Glomerular visceral epithelial cell (primary cell): ENCODE results near the gene AQP7.
A peak's percentile ranks its signal among the peaks of the same experiment; 100 is the strongest.
"Not testable (repeated sequence)": the region's sequence is repeated elsewhere in the genome, so short reads cannot be mapped to it uniquely, and the experiment has no call there.

Experiments
- DNase-seq: peaks from one replicate; pipeline ENCODE4 v3.0.0-alpha.2; 2016; ENCODE audit errors: extremely low spot score

The AQP7 gene

DNA sequence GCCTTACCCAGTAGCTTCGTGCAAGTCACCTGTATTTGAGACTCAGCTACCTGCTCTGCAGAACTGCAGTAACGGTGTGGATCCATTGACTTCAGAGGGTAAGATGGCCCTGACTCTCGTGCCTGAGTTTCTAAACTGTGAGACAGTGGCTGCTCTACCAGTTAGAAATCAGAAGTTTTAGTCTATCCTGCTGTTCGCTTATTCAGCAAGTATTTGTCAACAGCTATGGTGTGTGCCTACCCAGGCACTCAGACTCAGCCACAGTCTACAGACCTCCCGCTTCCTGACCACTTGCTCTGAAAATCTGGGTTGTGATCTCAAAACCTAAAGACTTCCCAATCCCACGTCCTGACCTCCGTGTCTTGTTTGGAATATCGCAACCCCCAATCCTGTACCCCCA lies 31.5 kb upstream of the AQP7 start:
- DNase-seq, result no peak

- no peak for DNase-seq
Measured at GRCh38 chr9:33431420-33431819, 29.1 kb upstream of the AQP7 start.

- no peak for DNase-seq
Measured at GRCh38 chr9:33430942-33431341, 28.6 kb upstream of the AQP7 start.

DNA sequence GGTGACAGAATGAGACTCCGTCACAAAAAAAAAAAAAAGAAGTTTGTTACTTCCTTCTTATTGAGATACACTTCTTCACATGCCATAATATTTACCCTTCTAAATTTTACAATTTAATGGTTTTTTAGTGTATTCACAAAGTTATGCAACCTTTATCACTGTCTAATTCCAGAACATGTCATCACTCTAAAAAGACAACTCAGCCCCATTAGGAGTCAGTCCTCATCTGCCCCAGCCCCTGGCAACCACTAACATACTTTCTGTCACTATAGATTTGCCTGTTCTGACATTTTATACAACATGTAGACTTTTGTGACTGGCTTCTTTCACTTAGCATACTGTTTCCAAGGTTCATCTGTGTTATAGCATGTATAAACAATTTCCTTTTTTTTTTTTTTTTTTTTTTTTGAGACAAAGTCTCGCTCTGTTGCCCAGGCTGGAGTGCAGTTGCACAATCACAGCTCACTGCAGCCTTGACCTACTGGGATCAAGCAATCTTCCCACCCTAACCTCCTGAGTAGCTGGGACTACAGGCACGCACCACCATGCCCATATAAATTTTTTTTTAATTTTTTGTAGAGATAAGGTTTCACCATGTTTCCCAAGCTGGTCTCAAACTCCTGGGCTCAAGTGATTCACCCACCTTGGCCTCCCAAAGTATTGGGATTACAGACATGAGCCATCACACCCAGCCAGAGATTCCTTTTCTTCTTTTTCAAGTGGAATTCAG lies 27.1 kb upstream of the AQP7 start:
- DNase-seq, result no peak

DNA sequence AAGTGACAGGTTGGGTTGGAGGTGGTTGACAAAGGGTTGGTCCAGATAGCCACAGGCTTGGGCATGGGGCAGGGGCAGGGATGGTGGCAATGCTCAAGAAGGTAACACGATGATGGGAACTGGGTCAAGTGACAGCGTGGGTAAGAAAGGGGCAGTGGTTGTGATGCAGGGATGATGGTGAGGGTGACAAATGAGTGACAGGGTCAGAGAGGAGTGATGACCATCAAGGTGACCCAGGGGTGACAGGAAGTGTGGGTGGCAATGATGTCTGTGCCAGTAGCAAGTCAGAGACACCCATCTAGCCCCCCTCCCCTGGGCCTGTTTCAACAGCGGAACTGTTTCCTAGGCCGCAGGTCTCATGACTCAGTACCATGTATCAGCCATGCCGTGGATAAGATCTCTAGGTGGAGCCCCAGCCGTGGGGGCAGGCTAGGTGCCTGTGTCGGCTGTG lies 24.5 kb upstream of the AQP7 start:
- no peak for DNase-seq

DNA sequence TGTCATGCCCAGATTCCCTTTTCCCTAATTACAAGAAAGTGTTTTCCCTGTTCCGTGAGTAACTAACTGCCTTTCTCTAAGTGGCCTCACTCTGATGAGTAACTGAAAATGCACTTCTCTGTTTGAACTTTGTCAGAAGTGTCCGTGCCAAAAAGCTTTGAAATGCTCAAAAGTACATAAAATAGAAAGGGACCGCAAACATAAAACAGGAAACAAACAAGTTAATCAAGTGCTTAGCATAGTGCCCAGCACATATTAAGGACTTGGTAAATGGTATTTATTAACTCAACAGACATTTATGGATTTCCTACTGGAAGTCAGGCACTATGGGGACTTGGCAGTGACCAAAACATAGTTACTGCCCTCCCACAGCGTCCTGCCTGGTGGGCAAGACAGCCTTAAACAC lies 22.8 kb upstream of the AQP7 start:
- no peak for DNase-seq

GRCh38 chr9:33424492-33424891 lies 22.1 kb upstream of the AQP7 start:
- not testable (repeated sequence) for DNase-seq

GRCh38 chr9:33424043-33424442 lies 21.7 kb upstream of the AQP7 start:
- DNase-seq, result not testable (repeated sequence)

DNA sequence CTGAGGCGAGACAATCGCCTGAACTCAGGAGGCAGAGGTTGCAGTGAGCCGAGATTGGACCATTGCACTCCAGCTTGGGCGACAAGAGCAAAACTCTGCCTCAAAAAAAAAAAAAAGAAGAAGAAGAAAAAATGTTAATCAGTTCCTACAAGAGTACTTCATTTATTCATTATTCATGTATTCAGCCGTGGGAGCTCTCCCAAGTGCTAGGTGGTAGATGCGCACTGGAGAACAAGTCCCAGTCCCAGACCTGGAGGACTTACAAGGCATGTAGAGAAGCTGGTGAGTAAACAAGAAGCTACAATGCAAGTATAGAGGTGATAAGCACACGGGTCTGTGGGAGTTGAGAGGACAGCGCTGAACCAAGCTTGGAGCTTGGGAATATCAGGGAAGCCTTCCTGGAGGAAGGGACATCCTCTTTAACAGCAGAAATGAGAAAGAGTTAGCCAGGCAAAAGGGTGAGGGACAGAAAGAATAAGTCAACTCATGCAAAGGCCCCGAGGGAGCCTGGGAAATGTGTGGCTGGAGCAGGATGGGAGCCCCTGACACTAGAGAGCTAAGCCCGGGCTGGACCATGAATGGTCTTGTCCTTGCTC lies 17.4 kb upstream of the AQP7 start:
- no peak for DNase-seq

DNA sequence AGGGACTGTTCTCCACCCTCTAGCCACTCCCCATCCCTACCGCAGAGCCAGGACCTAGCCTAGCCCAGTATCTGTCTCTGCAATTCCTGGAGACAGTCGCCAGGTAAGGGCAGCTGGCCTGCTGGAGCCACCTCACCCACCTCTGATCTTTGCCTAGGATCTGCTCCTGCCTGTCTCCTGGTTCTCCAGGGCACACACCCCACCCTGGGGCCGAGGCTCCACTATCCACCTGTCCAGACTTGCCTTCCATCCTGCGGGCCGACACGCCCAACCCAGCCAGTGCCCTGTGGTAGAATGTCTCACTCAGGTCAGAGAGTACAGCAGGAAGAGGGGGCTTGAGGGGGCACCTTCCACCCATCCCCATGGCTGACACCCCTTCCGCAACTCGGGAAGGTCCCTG lies 15.7 kb upstream of the AQP7 start:
- no peak for DNase-seq

DNA sequence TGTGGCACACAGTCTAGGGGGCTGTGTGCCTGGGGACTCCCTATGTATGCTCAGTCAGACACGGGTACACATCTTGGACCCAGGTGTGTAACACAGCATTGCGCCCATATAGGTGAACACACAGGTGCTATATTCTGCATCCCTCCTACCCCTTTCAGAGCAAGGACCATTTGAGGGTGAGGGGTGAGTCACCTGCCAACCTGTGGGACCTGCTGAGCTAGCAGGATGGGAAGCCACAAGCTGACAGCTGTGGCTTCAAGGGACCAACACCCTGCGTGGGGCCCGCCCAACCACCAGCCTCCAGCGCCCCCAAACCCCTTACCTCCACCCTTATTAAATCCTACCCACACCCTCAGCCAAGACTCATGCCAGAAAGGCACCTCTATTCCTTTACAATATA lies 14.6 kb upstream of the AQP7 start:
- no peak for DNase-seq

- peak; percentile 14 for DNase-seq
Measured at GRCh38 chr9:33415501-33416038, 13.2 kb upstream of the AQP7 start.

- no peak for DNase-seq
Measured at GRCh38 chr9:33414889-33415500, 12.6 kb upstream of the AQP7 start.

DNA sequence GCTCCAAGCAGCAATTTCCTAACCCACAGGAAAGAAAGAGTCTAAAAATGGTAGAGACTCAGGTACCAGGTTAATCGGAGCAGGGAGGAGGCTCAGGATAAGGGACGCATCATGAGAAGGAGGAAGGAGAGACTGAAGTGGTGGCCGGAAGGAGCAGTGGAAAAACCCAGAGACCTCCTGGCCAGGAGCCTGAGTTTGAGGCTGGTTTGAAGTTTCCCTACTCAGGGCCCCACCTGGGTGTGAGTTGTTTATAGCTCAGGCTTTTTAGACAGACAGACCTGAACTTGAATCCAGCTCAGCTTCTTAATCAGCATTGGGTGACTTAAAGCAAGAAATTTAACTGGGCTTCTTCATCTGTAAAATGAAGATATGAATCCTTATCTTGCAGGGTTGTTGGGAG lies 11.9 kb upstream of the AQP7 start:
- no peak for DNase-seq

DNA sequence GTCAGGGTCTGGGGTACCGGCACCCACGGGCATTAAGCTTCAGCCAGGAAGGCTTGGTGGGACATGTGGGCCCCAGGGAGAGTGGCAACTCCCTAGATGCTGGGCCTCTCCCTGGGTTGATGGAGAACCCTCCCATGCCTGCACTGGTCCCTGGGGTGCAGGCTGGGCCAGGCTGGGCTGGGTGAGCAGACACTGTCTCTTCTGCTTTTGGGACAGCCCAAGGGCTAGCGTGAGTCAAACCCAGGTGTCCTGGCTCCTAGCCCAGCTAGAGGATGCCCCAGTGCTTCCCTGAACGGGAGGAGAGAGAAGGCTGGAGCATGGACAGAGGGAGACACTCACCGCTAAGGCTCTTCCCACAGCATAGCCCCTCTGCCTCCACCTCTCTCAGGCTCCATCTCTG lies 5.7 kb upstream of the AQP7 start:
- no peak for DNase-seq

DNA sequence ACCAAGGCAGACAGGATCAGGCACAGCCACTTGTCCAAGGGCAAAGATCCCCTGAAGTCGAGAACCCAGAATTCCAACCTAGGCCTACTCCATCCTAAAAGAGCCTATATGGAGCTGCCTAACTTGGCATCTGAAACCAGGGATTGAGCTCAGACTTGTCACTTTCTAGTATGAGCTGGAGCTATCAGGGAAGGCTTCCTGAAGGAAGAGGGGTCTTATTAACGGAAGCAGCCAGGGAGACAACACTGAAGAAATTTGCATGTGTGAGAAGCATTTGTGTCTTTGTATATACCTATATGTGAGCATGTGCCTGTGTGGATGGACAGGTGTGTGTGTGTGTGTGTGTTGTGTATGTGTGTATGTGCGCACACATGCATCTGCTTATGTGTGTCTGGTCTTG lies 4.7 kb upstream of the AQP7 start:
- no peak for DNase-seq

DNA sequence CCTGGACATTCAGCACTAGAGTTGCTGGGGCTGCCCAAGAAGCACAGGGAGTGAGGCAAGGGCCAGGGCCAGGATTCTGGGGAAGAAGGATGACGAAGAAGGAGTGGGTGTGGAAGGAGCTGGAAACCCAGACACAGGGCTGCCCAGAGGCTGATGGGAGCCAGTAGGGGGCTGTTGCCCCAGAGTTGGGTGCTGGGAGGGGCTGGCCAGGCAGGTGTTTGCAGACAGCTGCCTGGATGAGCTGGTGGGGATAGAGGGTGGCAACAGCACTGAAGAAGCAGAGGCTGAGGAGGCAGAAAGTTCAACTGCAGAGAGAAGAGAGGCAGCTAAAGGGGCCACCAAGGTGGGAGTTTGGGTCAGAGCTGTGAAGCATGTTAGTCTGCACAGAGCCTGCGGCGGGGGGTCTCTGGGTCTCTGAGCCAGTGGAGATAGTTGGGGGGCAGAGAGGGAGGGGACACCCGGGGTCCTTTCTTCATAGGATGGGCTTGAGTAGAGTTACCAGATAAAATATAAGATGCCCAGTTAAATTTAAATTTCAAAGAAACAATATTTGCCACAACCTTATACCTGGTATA lies 2.5 kb upstream of the AQP7 start:
- no peak for DNase-seq

GRCh38 chr9:33403941-33404787 lies 1.8 kb upstream of the AQP7 start:
- DNase-seq, result no peak

DNA sequence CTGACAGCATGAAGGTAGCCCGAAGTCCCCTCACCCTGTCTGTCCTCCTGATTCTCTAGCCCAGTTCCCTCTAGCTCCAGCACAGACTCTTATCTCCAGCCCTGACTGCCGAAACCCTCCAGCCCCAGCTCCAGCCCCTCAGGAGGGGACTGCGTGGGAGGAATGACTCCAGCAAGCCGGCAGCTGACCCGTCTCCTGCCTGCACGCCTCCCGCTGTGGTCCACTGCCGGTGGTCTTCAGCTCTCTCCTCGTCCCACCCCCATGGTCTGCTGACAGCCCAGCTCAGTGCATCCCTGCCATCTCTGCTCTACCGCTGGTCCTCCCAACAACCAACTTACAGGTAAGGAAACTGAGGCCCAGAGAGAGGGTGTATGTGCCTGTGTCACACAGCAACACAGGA lies 559 bp downstream of the AQP7 start:
- not testable (repeated sequence) for DNase-seq

DNA sequence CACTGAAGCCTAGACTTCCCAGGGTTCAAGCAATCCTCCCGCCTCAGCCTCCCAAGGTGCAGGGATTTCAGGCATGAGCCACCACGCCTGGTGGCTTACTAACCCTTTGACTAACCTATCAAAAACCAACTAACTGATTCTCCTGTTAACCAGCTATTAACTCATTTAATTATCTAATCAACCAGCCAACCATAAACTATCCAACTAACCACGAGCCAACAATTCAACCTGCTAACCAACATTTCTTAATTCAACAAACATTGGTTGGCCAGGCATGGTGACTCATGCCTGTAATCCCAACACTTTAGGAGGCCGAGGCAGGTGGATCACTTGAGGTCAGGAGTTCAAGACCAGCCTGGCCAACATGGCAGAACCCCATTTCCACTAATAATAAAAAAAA lies 3.3 kb downstream of the AQP7 start:
- DNase-seq, result not testable (repeated sequence)

DNA sequence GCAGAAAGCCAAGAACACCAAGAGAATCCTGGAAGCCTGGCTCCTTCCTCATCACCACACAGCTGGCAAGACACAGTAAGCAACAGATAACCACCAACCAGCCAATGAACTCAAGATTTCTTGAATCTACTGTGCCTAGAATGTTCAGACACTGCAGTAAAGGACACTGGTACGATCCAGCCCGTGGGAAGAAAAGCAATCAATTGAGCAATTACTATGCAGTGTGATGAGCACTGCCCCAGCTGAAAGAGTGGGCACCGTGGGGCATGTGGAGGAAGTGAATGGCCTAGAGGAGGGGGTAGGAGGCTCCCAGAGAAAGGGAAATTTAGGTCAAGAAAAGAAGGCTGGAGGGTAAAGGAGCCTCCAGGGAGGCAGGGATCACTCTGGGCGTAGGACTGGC lies 4.6 kb downstream of the AQP7 start:
- DNase-seq, result not testable (repeated sequence)
